ENCODE data around the gene RNU6-9.
A peak's percentile ranks its signal among the peaks of the same experiment; 100 is the strongest.

The RNU6-9 gene

DNA sequence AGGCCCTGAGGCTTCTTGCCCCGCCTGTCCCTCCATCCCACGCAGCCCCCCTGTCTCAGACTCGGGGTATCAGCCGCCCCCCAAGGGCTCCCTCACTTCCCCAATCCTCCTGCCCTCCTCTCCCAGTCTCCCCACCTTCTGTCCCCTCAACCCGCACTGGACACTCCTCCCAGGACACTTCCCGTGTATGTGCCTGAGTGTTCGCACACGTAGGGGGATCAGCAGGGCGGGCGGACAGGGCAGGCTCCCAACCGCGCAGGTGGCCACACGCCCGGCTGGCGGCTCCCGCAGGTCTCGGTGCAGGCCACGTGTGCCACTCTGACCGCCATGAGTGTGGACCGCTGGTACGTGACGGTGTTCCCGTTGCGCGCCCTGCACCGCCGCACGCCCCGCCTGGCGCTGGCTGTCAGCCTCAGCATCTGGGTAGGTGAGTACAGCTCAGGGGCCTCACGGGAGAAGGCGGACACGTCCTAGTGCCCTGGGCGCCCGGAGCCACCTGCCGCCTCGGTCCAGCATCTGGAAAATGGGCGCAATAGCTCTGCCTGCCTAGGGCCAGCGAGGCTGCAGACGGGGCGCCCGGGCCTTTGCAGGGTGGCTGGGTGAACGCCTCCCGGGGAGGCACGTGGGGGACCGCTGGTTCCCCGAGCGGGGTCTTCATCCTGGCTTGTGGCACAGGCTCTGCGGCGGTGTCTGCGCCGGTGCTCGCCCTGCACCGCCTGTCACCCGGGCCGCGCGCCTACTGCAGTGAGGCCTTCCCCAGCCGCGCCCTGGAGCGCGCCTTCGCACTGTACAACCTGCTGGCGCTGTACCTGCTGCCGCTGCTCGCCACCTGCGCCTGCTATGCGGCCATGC, 26.1 kb downstream of the RNU6-9 start:
- DNase-seq (ENCODE audit: low read depth) = peak; percentile 39

DNA sequence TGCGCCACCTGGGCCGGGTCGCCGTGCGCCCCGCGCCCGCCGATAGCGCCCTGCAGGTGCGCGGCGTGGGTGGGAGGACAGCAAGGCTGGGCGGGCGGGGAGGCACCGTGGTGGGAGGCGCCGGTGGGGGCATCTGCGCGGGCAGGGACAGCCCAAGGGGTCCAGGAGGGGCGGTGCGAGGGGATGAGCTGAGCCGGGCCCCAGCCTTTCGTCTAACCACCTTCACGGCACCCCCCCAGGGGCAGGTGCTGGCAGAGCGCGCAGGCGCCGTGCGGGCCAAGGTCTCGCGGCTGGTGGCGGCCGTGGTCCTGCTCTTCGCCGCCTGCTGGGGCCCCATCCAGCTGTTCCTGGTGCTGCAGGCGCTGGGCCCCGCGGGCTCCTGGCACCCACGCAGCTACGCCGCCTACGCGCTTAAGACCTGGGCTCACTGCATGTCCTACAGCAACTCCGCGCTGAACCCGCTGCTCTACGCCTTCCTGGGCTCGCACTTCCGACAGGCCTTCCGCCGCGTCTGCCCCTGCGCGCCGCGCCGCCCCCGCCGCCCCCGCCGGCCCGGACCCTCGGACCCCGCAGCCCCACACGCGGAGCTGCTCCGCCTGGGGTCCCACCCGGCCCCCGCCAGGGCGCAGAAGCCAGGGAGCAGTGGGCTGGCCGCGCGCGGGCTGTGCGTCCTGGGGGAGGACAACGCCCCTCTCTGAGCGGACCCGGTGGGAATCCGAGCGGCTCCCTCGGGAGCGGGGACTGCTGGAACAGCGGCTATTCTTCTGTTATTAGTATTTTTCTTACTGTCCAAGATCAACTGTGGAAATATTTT, 27.0 kb downstream of the RNU6-9 start:
- DNase-seq (ENCODE audit: low read depth) = peak; percentile 64

DNA sequence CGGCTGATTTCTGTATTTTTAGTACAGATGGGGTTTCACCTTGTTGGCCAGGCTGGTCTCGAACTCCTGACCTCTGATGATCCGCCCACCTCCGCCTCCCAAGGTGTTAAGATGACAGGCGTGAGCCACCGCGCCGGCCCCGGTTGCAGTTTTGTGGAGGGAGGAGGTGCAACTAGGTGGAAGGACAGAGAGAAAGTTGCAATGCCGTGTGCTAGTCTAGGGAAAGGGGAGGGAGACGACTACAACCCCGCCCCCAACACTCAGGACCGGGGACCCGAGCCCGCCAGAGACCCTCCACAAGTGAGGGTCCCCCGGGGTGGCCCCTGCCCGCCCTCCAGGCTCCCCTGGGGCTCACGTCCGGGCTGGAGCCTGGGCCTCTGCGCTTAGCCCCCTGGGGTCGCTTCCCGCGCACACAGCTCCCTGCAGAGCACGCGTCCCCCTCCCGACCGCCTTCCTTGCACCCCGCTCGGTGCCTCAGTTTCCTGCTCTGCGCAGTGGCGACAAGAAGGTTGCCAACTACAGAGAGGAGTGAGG, 31.3 kb downstream of the RNU6-9 start:
- no peak for DNase-seq (ENCODE audit: low read depth)

DNA sequence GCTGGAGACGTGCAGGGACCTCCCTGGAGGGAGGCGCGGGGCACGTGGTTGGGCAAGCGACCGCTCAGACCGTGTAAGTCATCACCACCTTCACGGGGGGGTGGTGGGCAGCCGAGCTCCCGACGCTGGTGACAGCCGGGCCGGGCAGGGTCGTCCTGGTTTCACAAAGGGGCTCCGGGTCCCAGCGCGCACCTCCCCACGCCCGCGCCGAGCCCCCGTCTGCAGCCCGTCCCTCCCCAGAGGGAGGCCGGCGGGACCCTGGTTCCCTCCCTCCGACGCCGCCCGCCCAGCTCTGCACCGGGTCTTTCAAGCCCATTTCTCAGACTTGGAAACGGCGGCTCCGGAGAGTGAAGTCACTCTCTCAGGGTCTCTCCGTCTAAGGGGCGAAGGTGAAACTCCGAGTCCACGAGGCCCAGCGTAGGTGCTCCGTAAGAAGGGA, 31.8 kb downstream of the RNU6-9 start:
- peak; percentile 55 for DNase-seq (ENCODE audit: low read depth)

DNA sequence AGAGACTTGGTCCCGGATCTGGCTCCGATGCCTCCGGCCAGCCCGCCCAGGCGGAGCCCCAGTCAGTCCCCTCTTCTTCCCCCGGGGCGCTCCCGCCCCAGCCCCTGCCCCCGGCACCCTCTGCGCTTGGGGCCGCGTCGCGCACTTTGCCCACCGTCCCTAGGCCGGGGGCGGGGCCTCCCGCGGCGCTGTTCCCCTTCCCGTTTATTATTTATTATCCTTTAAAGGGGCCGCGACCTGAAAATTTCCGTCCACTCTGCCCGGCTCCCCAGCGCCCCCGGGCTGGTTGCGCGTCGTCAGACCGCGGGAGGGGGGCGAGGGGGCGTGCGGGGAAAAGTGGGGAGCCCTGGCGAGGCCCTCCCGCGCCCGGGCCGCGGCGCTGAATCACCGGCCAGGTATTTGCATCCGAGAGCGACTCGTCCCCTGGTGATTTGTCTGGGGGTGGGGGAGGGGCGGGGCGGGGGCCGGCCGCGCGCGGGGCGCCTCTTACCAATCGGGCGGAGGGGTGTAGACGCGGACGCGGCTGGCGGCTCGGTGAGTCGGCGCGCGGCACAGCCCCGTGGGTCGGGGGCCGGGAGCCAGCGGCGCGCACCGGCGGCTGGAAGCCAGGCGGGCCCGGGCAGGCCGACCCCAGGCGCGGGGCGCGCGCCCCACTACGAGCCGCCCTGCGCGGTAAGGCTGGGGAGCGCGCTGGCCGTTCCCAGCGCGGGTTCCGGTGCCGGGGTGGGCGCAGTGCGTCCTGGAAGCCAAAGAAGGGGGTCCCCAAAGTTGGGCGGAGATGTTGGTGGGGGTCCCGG, 32.4 kb downstream of the RNU6-9 start, which contains the start of gene ARID3A:
TSS of gene ARID3A (plus strand) at position 510 of the 797 bp plus-strand sequence. CDS start 3,494 bp downstream, outside the sequence.
- peak; percentile 56 for DNase-seq (ENCODE audit: low read depth)

DNA sequence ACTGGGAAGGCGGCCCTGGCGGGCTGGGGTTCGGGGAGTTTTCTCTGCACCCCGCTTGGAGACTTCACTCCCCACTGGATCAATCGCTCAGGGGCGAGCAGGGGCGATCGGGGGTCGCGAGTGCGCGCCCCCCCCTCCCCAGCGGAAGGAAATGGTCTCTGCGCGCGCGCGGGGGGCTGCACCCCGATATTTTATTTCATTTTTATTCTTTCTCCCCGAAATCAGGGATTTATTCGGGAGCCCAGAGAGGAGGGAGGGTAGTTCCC, 33.0 kb downstream of the RNU6-9 start:
- no peak for DNase-seq (ENCODE audit: low read depth)

DNA sequence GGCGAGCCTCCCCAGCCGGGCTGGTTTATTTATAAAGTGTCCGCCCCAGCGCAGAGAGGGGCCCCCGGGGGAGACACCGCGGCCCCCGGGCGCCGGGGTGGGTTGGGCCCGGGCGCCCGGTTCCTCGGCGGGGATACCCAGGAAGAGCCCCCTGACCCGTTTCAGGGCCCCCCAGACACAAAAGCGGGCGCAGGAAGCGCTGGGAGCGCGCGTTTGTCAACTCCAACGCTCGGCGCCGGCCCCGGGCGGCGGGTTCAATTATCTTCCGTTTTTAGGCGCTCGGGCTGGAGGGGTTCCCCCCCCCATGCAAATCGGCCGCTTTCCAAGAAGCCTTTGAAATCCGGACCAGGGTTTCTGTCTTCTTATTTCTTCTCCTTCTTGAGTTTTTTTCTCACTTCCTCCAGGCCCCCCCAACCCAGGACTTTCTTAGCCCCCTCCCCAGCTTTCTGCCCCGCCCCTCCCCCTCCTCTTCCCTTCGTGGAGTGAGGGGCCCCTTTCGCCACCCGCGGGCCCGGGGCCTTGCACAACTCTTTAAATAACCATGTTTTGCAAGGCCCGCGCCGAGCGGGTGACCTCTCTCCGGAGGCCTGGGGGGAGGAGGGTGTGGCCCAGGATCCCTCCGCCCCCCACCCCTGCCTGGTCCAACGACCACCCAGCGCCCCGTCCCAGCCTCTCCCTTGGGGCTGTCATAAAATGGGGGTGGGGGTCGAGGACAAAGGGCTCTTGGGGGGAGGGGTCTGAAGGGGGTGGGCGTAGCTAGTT, 33.5 kb downstream of the RNU6-9 start:
- no peak for DNase-seq (ENCODE audit: low read depth)

DNA sequence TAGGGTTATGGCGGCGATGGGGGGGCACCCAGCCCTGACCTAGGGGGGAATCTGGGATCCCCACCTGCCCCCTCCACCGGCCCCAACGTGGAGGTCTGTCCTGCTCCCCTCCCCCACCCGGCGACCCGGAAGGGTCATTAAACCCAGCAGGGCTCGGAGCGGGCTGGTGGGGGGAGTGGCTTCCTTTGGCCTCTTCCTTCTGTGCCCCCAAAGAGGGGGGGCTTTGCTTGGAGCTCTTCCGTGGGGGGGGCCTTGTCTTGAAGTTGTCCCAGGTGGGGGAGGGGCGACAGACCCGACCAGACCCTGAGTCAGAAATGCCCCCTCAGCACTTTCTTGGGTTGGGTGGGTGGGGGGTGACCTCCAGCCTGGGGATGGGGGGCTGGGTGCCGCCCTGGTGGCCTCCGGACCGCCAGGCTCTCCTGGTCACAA, 34.1 kb downstream of the RNU6-9 start:
- DNase-seq (ENCODE audit: low read depth) = no peak

DNA sequence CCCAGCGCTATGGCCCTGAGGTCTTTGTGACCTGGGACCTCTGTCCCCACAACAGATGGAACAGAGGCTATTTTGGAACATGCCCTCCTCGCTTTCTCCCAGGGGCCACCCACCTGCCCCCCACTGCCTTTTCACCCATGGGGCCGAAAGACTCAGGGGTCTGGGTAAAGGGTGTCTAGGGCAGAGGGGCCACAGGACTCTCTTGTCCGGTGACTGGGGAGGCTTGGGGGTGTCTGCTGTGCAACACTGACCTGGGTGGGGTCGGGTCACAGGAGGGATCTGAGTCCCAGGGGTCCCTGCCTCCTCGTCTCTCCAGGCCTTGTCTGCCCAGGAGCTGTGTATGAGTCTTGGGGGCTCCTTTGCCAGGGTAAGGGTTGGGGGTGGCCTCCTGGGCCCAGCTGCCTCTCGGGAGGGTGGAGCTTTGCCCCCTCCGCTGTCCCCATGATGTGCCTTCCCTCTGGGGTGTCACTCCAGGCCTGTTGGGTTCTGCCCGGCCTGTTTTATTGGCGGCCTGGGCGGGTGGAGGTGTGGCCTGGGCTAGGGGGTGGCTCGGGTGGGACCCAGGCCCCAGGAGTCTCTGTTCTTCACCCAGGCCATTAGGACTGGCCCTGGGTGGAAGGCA, 34.6 kb downstream of the RNU6-9 start:
- DNase-seq (ENCODE audit: low read depth) = no peak

DNA sequence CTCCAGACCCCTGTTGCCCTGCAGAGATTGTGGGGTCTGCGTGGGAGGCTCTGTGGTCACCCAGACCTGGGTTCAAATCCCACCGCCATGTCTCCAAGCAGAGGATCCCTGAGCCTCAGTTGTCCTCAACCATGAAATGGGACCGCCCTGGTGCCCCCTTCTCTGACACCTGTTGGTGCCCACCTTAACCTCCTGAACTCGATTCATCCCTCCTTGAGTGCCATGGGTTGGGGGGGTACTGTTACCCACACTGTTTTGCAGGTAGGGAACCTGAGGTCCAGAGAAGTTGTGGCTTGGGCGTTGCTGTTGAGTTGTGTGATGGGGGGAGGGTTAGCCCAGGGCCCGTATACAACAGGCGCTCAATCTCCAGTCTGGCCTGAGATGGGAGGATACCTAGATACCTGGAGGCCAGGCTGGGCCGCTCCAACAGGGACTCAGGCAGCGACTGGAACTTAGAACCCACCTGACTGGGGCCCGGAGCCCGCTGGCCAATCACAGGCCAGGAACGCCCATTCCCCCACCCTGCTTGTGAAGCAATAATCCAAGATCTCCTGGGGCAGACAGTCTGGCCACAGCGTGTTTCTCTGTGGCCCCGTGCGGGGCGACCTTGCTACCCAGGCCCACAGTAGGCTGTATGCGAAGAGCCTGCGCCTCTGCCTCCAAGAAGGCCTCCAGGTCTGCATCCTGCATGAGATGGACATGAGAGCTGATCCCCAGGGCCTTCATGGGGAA, 35.4 kb downstream of the RNU6-9 start:
- DNase-seq (ENCODE audit: low read depth) = no peak

DNA sequence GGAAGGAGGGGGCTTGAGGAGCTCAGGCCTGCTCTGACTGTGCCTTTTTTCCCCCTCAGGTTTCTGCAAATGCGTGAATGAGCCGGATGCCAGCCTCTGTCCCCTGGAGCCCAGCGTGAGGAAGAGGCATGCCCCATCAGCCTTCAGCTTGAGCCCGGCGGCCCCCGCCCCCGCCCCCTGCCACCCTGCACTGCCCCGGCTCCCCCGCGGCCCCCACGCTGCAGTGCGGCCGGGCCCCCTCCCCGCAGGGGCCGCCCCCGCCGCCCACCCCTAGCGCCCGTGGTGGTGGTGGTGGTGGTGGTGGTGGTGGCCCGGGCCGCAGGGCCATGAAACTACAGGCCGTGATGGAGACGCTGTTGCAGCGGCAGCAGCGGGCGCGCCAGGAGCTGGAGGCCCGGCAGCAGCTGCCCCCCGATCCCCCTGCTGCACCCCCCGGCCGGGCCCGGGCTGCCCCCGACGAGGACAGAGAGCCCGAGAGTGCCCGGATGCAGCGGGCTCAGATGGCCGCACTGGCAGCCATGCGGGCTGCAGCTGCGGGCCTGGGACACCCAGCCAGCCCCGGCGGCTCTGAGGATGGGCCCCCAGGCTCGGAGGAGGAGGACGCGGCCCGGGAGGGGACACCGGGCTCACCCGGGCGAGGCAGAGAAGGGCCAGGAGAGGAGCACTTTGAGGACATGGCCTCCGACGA, 36.1 kb downstream of the RNU6-9 start:
- DNase-seq (ENCODE audit: low read depth) = no peak

DNA sequence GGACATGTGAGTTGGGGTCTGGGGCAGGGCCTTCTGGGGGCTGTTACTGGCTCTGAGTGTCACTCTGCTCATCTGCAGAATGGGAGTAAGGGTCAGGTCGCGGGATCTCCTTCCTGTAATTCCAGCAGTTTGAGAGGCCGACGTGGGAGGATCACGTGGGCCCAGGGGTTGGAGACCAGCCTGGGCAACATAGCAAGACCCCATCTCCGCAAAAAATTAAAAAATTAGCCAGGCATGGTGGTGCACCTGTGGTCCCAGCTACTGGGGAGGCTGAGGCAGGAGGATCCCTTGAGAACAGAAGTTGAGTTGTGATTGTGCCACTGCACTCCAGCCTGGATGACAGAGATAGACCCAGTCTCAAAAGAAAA, 36.6 kb downstream of the RNU6-9 start:
- no peak for DNase-seq (ENCODE audit: low read depth)

DNA sequence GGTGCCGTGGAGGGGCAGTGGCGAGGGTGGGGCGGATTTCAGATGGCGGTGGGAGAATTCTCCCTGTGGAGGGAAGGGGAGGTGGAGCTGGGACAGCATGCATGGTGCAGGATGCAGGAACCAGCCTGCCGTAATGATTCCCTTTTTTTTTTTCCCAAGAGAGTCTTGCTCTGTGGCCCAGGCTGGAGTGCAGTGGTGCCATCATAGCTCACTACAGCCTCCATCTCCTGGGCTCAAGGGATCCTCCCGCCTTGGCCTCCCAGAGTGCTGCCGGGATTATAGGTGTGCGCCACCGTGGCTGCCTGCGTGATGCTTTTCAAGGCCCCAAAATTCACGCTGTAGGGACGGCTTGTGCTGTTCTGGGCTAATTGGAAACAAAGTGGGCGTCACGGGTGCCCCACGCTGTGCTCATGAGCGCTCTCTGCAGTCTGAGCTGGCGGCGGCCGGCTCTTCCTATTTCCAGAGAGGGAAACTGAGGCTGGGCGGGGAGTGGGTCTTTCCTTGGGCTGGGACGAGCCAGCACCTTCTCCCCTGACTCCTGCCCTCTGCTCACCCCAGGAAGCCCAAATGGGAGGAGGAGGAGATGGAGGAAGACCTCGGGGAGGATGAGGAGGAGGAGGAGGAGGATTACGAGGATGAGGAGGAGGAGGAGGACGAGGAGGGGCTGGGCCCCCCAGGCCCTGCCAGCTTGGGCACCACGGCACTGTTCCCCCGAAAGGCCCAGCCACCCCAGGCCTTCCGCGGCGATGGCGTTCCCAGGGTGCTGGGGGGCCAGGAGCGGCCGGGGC, 38.8 kb downstream of the RNU6-9 start:
- DNase-seq (ENCODE audit: low read depth) = no peak

DNA sequence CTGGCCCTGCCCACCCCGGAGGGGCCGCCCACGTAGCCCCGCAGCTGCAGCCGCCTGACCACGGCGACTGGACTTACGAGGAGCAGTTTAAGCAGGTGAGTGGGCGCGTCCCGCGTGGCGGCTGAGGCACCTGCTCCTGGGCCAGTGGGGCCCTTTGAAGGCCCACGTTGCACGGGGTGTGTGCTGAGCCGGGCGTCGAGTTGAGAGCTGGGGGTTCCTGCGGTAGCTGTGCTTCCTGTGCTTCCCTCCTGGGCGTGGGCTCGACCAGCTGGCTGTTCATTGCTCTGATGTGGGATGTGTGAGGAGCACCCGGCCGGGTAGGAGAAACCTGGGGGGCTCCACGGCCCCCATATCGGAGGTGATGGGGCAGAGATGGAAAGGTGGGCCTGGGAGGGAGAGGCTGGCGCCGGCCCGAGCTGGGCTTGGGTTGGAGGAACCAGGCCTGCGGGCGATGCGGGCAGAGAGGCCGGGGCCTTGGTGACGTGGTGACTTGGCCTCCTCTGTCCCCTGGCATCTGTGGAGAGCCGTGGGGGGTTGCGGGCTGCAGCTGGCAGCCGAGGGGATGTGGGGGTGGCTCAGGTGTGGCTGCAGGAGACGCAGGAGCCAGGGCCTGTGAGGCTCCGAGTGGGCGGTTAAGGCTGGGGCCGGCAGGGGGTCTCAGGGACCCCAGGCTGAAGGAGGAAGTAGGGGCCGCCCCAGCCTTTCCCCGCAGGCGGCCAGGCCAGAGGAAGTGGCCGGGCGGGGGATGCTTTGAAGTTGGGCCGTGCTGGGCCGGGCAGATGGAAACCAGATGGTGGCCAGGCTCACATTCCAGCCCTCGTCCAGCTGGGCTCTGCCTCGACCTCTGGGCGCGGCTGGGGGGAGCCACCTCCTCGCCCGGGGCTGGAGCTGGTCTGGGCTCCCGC, 39.6 kb downstream of the RNU6-9 start:
- no peak for DNase-seq (ENCODE audit: low read depth)

DNA sequence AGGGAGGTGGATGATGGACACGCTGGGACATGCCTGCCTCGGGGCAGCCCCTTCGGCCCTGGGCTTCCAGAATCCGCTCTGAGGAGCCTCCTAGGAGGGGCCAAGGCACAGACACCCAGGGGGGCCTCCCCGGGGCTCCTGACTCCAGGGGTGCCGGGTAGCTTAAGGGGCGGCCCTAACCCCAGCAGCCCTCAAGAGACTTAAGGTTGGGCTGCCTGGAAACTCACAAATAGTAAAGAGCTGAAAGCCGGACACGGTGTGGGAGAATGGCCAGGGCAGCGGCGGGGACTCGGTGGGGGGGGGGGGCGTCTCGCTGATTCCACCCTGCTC, 40.2 kb downstream of the RNU6-9 start:
- no peak for DNase-seq (ENCODE audit: low read depth)

DNA sequence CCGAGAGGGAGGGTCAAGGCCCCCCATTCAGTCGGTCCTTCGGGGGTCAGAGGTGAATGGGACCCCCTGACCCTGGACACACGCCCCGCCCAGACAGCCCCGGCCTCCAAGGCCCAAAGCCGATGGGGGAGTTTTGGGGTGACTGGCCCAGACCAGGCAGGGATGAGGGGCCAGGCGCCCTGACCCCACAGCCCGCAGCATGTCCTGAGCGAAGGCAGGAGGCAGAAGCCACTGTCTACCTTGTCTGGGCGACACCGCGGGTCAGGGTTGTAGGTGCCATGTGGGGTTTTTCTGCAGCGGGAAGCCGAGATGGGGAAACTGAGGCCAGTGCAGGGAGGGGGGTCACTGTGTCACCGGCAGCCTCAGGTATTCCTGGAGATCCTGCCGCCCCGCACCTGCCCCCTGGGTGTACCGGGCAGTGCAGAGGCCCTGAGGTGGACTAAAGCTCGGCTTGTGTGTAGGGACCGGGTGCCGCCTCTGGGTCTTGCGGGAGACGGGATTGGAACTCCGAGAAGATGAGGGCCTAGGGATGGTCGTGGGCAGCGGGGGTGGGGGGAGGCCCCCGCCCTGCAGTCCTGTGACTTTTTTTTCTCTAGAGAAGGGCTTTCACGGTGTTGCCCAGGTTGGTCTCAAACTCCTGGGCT, 41.0 kb downstream of the RNU6-9 start:
- DNase-seq (ENCODE audit: low read depth) = no peak

DNA sequence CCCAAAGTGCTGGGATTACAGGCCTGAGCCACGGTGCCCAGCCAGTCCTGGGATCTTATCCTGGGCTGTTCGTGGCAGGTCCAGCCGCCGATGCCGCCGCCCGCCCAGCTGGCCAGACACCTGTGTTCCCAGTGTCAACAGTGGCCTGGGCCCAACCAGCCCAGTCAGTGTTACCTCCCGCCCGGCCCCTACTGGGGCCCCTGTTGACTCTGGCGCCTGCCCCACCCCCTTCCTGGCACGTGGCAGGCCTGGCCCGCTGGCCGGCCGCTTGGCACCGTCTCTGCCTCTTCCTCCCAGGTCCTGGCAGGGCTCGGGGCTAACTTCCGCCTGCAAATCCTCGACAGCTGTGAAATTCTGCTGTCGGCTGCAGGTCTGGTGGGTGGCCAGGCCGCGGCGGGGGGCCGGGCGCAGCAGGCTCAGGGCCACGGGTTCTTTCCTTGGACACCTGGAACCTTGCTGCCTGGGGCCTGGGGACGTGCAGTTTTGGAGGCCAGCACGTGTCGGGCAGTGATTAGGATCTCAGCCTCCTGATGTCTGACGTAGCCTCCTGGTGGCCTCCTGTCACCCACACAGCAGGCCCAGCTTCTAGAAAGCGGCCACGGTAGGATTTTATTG, 41.7 kb downstream of the RNU6-9 start:
- no peak for DNase-seq (ENCODE audit: low read depth)
